ENCODE measurements around the gene SLC35G4.
"Not testable (repeated sequence)": the region's sequence is repeated elsewhere in the genome, so short reads cannot be mapped to it uniquely, and the experiment has no call there.

SLC35G4 gene

GRCh38 chr18:11591957-11592356 is 17.4 kb upstream of the SLC35G4 start:
- no peak overlapping the region for H3K4me3 ChIP-seq (ENCODE audit: low read depth in 1 of 2, low read length in 1 of 2)
- H3K4me1 ChIP-seq (ENCODE audit: control insufficient read depth in 1 of 2, insufficient read depth in 1 of 2, low read depth in 1 of 2, low read length in 1 of 2): no peaks in the 10 kb centered on the region
- H3K36me3 ChIP-seq: no peaks in the 10 kb centered on the region
- no peaks in the 10 kb centered on the region for H3K9me3 ChIP-seq
- TF ChIP-seq CTCF (IDR thresholded peaks at IDR 0.05): no peak
- H3K27ac ChIP-seq: no peak overlapping the region
- peaks cover 16% of the 10 kb centered on the region for H3K27me3 ChIP-seq

GRCh38 chr18:11600321-11600720 is 9.1 kb upstream of the SLC35G4 start:
- TF ChIP-seq CTCF (IDR thresholded peaks at IDR 0.05): no peak

GRCh38 chr18:11607906-11608305 is 1.5 kb upstream of the SLC35G4 start:
- Histone ChIP-seq H3K36me3 (no peaks in the 10 kb centered on the region), H3K27me3 (peaks cover 10% of the 10 kb centered on the region), H3K9me3 (no peaks in the 10 kb centered on the region), H3K4me3 (ENCODE audit: low read depth in 1 of 2, low read length in 1 of 2) (no peak overlapping the region), H3K4me1 (ENCODE audit: control insufficient read depth in 1 of 2, insufficient read depth in 1 of 2, low read depth in 1 of 2, low read length in 1 of 2) (no peaks in the 10 kb centered on the region), H3K27ac (no peak overlapping the region)
- no peak for TF ChIP-seq CTCF (IDR thresholded peaks at IDR 0.05)

More at GRCh38 chr18:11600321-11600720, 9.1 kb upstream of the SLC35G4 start:
- Histone ChIP-seq H3K27ac (no peak overlapping the region), H3K36me3 (no peaks in the 10 kb centered on the region), H3K4me1 (ENCODE audit: control insufficient read depth in 1 of 2, insufficient read depth in 1 of 2, low read depth in 1 of 2, low read length in 1 of 2) (no peaks in the 10 kb centered on the region), H3K4me3 (ENCODE audit: low read depth in 1 of 2, low read length in 1 of 2) (no peak overlapping the region), H3K27me3 (peaks cover 14% of the 10 kb centered on the region), H3K9me3 (no peaks in the 10 kb centered on the region)

- H3K27me3 ChIP-seq; H3K36me3 ChIP-seq; H3K4me3 ChIP-seq (ENCODE audit: low read depth in 1 of 2, low read length in 1 of 2); H3K9me3 ChIP-seq; H3K27ac ChIP-seq; H3K4me1 ChIP-seq (ENCODE audit: control insufficient read depth in 1 of 2, insufficient read depth in 1 of 2, low read depth in 1 of 2, low read length in 1 of 2): not testable (repeated sequence)
Measured at GRCh38 chr18:11608618-11609017, 778 bp upstream of the SLC35G4 start.

GRCh38 chr18:11613073-11613472 is 3.7 kb downstream of the SLC35G4 start:
- not testable (repeated sequence) for H3K27ac ChIP-seq; H3K27me3 ChIP-seq; H3K4me1 ChIP-seq (ENCODE audit: control insufficient read depth in 1 of 2, insufficient read depth in 1 of 2, low read depth in 1 of 2, low read length in 1 of 2); H3K4me3 ChIP-seq (ENCODE audit: low read depth in 1 of 2, low read length in 1 of 2); H3K36me3 ChIP-seq; H3K9me3 ChIP-seq

- not testable (repeated sequence) for H3K36me3 ChIP-seq; H3K27ac ChIP-seq; H3K27me3 ChIP-seq; H3K4me3 ChIP-seq (ENCODE audit: low read depth in 1 of 2, low read length in 1 of 2); H3K9me3 ChIP-seq; H3K4me1 ChIP-seq (ENCODE audit: control insufficient read depth in 1 of 2, insufficient read depth in 1 of 2, low read depth in 1 of 2, low read length in 1 of 2)
Measured at GRCh38 chr18:11613611-11614010, 4.2 kb downstream of the SLC35G4 start.

GRCh38 chr18:11614042-11614441 is 4.6 kb downstream of the SLC35G4 start:
- H3K4me3 ChIP-seq (ENCODE audit: low read depth in 1 of 2, low read length in 1 of 2); H3K27ac ChIP-seq; H3K9me3 ChIP-seq; H3K4me1 ChIP-seq (ENCODE audit: control insufficient read depth in 1 of 2, insufficient read depth in 1 of 2, low read depth in 1 of 2, low read length in 1 of 2); H3K36me3 ChIP-seq; H3K27me3 ChIP-seq: not testable (repeated sequence)

- H3K27ac ChIP-seq; H3K4me3 ChIP-seq (ENCODE audit: low read depth in 1 of 2, low read length in 1 of 2); H3K36me3 ChIP-seq; H3K9me3 ChIP-seq; H3K27me3 ChIP-seq; H3K4me1 ChIP-seq (ENCODE audit: control insufficient read depth in 1 of 2, insufficient read depth in 1 of 2, low read depth in 1 of 2, low read length in 1 of 2): not testable (repeated sequence)
Measured at GRCh38 chr18:11614981-11615380, 5.6 kb downstream of the SLC35G4 start.

GRCh38 chr18:11647310-11647709 is 37.9 kb downstream of the SLC35G4 start:
- H3K4me1 ChIP-seq (ENCODE audit: control insufficient read depth in 1 of 2, insufficient read depth in 1 of 2, low read depth in 1 of 2, low read length in 1 of 2); H3K9me3 ChIP-seq; H3K4me3 ChIP-seq (ENCODE audit: low read depth in 1 of 2, low read length in 1 of 2); H3K36me3 ChIP-seq; H3K27ac ChIP-seq: not testable (repeated sequence)
- H3K27me3 ChIP-seq: peaks cover 13% of the 10 kb centered on the region

- not testable (repeated sequence) for H3K36me3 ChIP-seq; H3K4me1 ChIP-seq (ENCODE audit: control insufficient read depth in 1 of 2, insufficient read depth in 1 of 2, low read depth in 1 of 2, low read length in 1 of 2); H3K27ac ChIP-seq; H3K4me3 ChIP-seq (ENCODE audit: low read depth in 1 of 2, low read length in 1 of 2); H3K9me3 ChIP-seq
- peaks cover 18% of the 10 kb centered on the region for H3K27me3 ChIP-seq
Measured at GRCh38 chr18:11647804-11648203, 38.4 kb downstream of the SLC35G4 start.
